ENCODE data around the gene PYGB. TPM values are rescaled to one million over a fixed set of nuclear protein-coding genes. Genes with fewer than 3 reads are reported as not detected.

Gene PYGB
- total RNA-seq, 1 donor from 2014 or later: 167 TPM

- H3K36me3 ChIP-seq (ENCODE audit: control insufficient read depth, insufficient read depth, low read length): no peaks in the 10 kb centered on the region
- DNase-seq (ENCODE audit: low read depth): no peak
- no peak overlapping the region for H3K4me3 ChIP-seq (ENCODE audit: low read depth, low read length)
- TF ChIP-seq CTCF (IDR thresholded peaks at IDR 0.05; ENCODE audit: insufficient read depth, low read length, poor library complexity, severe bottlenecking): no peak
- H3K27me3 ChIP-seq (ENCODE audit: control insufficient read depth, insufficient read depth, low read length): no peaks in the 10 kb centered on the region
Measured at GRCh38 chr20:25252686-25253421, 5.0 kb downstream of the PYGB start.

- H3K4me3 ChIP-seq (ENCODE audit: low read depth, low read length): no peak overlapping the region
- no peak for DNase-seq (ENCODE audit: low read depth)
- H3K27me3 ChIP-seq (ENCODE audit: control insufficient read depth, insufficient read depth, low read length): no peaks in the 10 kb centered on the region
- TF ChIP-seq CTCF (IDR thresholded peaks at IDR 0.05; ENCODE audit: insufficient read depth, low read length, poor library complexity, severe bottlenecking): no peak
- H3K36me3 ChIP-seq (ENCODE audit: control insufficient read depth, insufficient read depth, low read length): no peaks in the 10 kb centered on the region
Measured at GRCh38 chr20:25253606-25254275, 5.9 kb downstream of the PYGB start.

DNA sequence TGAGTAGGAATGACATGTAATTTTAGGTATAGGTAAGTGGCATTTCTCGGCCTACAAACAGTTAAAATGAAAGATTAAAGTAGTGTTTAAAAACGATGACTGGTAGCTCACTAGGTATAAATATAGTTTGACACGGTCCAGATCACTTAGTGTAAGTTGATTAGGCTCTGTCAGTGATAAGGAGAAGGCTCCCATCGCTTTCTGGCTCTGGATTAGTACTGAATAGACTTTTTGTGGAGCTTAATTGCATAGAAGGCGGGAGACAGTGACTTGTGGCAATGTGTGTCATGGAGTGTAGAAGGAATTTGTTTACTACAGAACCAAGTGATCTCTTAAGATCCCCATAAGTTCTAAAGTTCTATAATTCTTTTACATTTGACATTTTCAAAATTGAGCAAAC is 6.7 kb downstream of the PYGB start:
- DNase-seq (ENCODE audit: low read depth): no peak
- no peak for TF ChIP-seq CTCF (IDR thresholded peaks at IDR 0.05; ENCODE audit: insufficient read depth, low read length, poor library complexity, severe bottlenecking)
- Histone ChIP-seq H3K4me3 (ENCODE audit: low read depth, low read length) (no peak overlapping the region), H3K36me3 (ENCODE audit: control insufficient read depth, insufficient read depth, low read length) (no peaks in the 10 kb centered on the region), H3K27me3 (ENCODE audit: control insufficient read depth, insufficient read depth, low read length) (no peaks in the 10 kb centered on the region)

DNA sequence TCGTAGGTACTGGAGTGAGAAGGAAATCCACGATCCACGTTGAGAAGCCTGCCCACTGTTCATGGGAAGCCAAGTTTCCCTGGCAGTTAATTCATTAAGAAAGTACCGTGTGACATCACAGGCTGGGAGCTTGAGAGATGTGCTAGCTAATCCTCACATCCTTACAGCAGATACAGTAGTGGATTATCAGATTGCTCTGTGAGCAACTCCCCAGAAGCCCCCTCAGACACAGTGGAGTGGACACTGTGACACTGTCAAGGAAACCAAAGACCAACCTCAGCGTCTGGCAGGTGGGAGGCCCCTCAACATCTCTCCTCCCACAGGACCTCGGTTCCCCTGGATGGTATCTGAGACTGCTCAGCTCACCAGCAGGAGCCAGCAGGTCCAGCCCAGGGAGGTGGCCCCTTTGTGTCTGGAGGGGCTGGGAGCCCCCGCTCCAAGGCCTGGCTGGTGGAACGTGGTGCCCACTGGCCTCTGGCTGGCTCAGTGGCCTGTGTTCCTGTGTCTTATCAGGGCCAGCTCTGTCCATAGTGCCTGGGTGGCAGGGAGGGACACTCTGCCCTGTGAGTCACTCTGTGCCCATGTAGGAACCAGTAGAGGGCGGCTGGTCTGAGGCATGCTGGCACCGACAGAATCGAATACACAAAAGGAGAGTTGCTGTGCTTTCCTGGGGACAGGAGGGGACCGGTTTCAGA is 7.2 kb downstream of the PYGB start:
- Histone ChIP-seq H3K36me3 (ENCODE audit: control insufficient read depth, insufficient read depth, low read length) (no peaks in the 10 kb centered on the region), H3K27me3 (ENCODE audit: control insufficient read depth, insufficient read depth, low read length) (no peaks in the 10 kb centered on the region), H3K4me3 (ENCODE audit: low read depth, low read length) (no peak overlapping the region)
- TF ChIP-seq CTCF (IDR thresholded peaks at IDR 0.05; ENCODE audit: insufficient read depth, low read length, poor library complexity, severe bottlenecking): peak; percentile 23
- DNase-seq (ENCODE audit: low read depth): no peak

DNA sequence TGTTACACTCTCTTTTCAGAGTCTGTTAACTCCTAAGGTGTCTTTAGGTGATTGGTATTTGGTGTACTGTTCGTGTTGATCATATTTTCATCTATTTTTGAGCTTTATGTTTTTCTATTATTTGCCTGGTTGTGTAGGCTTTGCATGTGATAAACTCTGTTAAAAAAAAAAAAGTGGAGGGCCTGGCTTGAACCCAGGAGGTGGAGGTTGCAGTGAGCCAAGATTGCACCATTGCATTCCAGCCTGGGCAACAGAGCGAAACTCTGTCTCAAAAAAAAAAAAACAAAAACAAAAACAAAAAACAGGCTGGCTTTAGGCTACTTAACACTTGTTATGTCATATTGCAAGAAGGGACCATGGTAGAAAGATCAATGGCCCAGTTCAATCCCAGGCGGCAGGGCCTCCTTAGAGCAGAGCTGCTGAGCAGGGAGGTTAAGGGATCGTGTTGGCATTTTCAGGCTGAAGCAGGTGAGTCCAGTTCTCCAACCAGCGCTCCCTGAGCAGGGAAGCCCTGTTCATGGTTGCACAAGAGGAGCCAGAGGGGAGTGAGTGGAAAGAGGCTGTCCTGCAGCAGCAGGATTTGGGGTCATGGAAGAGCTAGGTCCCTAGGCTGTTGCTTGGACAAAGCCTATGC is 8.5 kb downstream of the PYGB start:
- no peak overlapping the region for H3K4me3 ChIP-seq (ENCODE audit: low read depth, low read length)
- no peak for DNase-seq (ENCODE audit: low read depth)
- TF ChIP-seq CTCF (IDR thresholded peaks at IDR 0.05; ENCODE audit: insufficient read depth, low read length, poor library complexity, severe bottlenecking): no peak
- H3K27me3 ChIP-seq (ENCODE audit: control insufficient read depth, insufficient read depth, low read length): no peaks in the 10 kb centered on the region
- H3K36me3 ChIP-seq (ENCODE audit: control insufficient read depth, insufficient read depth, low read length): peaks cover 1% of the 10 kb centered on the region
